IMR-90 (cell line): ENCODE measurements around the gene PXYLP1. TPM values are rescaled to one million over a fixed set of nuclear protein-coding genes. Genes with fewer than 3 reads are reported as not detected.

Experiments used
- ATAC-seq: fragments of 200-7000 bp; cut with Tn5 transposase; 2 replicates; pipeline ENCODE4 v1.9.1; 2020; ENCODE audit warnings: low read depth, mild to moderate bottlenecking, moderate library complexity
- BruUV-seq: library from RNA; stranded (reverse); fragments of 400-500 nt; replicated peaks from 2 replicates; lab custom pipeline; 2021; lab: Mats Ljungman, UMichigan
- CTCF ChIA-PET: fragments of 300-600 bp; formaldehyde crosslinking; extraction: SDS; loops from one replicate; lab custom pipeline; 2021; ENCODE audit warnings: antibody characterized with exemption; lab: Yijun Ruan, JAX
- POLR2A ChIA-PET: fragments of 300-600 bp; sonication (Branson Sonifier 250); formaldehyde crosslinking; loops from one replicate; lab custom pipeline; 2022; ENCODE audit warnings: antibody characterized with exemption; ENCODE audit not compliant: unreplicated experiment; lab: Charles Lee
- DNase-seq: peaks from one replicate; pipeline ENCODE4 v3.0.0; 2013
- H2AFZ ChIP-seq: replicated peaks from 2 replicates; pipeline ENCODE3; 2013; ENCODE audit warnings: low read length, mild to moderate bottlenecking; ENCODE audit not compliant: poor library complexity
- H2AK5ac ChIP-seq: 2 replicates; pipeline ENCODE4 v1.6.1; 2013; ENCODE audit warnings: low read depth, low read length, inconsistent platforms
- H2AK9ac ChIP-seq: replicated peaks from 2 replicates; pipeline ENCODE3; 2013; ENCODE audit warnings: mild to moderate bottlenecking, low read depth, low read length, moderate library complexity; ENCODE audit not compliant: poor library complexity
- H2BK120ac ChIP-seq: 2 replicates; pipeline ENCODE4 v1.6.1; 2013; ENCODE audit warnings: low read depth, low read length, inconsistent platforms
- H2BK15ac ChIP-seq: 3 replicates; pipeline ENCODE4 v1.6.1; 2013; ENCODE audit warnings: low read depth, low read length, inconsistent platforms
- H2BK20ac ChIP-seq: 2 replicates; pipeline ENCODE4 v1.6.1; 2013; ENCODE audit warnings: low read depth, mild to moderate bottlenecking, inconsistent platforms, low read length, moderate library complexity
- H2BK5ac ChIP-seq: 2 replicates; pipeline ENCODE4 v1.6.1; 2013; ENCODE audit warnings: mild to moderate bottlenecking, low read depth, low read length, inconsistent platforms; ENCODE audit not compliant: poor library complexity, severe bottlenecking
- H3K14ac ChIP-seq: replicated peaks from 2 replicates; pipeline ENCODE4 v1.6.1; 2013; ENCODE audit warnings: low read depth, low read length, inconsistent platforms
- H3K18ac ChIP-seq: 2 replicates; pipeline ENCODE4 v1.6.1; 2013; ENCODE audit warnings: low read depth, low read length, control low read depth
- H3K23ac ChIP-seq: 2 replicates; pipeline ENCODE4 v1.6.1; 2013; ENCODE audit warnings: low read depth, low read length, inconsistent platforms
- H3K27ac ChIP-seq: 2 replicates; pipeline ENCODE4 v1.5.1; 2013; ENCODE audit warnings: mild to moderate bottlenecking, control low read depth, low read length; ENCODE audit not compliant: insufficient read depth
- H3K27me3 ChIP-seq: 2 replicates; pipeline ENCODE4 v1.6.1; 2013; ENCODE audit warnings: low read length; ENCODE audit not compliant: control insufficient read depth, insufficient read depth
- H3K36me3 ChIP-seq: 2 replicates; pipeline ENCODE4 v1.6.1; 2013; ENCODE audit warnings: low read length, mixed read lengths; ENCODE audit not compliant: control insufficient read depth, insufficient read depth
- H3K4ac ChIP-seq: 2 replicates; pipeline ENCODE4 v1.6.1; 2013; ENCODE audit warnings: low read depth, low read length, inconsistent platforms
- H3K4me1 ChIP-seq: 2 replicates; pipeline ENCODE4 v1.6.1; 2013; ENCODE audit warnings: low read length, mixed read lengths; ENCODE audit not compliant: control insufficient read depth, insufficient read depth
- H3K4me2 ChIP-seq: 2 replicates; pipeline ENCODE4 v1.6.1; 2013; ENCODE audit warnings: low read depth, mild to moderate bottlenecking, control low read depth, low read length, moderate library complexity
- H3K4me3 ChIP-seq: 2 replicates; pipeline ENCODE4 v1.5.1; 2013; ENCODE audit warnings: low read depth, mild to moderate bottlenecking, control low read depth, low read length, moderate library complexity; ENCODE audit not compliant: insufficient read depth
- H3K56ac ChIP-seq: 2 replicates; pipeline ENCODE4 v1.6.1; 2013; ENCODE audit warnings: low read length, inconsistent platforms; ENCODE audit not compliant: insufficient read depth; ENCODE audit errors: extremely low read depth
- H3K79me1 ChIP-seq, 2 experiments: 2 replicates each; pipeline ENCODE4 v1.6.1; 2013; ENCODE audit warnings: low read length in 2 of 2, inconsistent platforms in 1 of 2, low read depth in 1 of 2
- H3K9ac ChIP-seq: 2 replicates; pipeline ENCODE4 v1.6.1; 2013; ENCODE audit warnings: low read depth, low read length, control low read depth
- H3K9me1 ChIP-seq: 2 replicates; pipeline ENCODE4 v1.6.1; 2013; ENCODE audit warnings: low read length, inconsistent platforms; ENCODE audit not compliant: insufficient read depth
- H3K9me3 ChIP-seq: 2 replicates; pipeline ENCODE4 v1.6.1; 2013; ENCODE audit warnings: low read length; ENCODE audit not compliant: control insufficient read depth, insufficient read depth
- H4K20me1 ChIP-seq: 2 replicates; pipeline ENCODE4 v1.6.1; 2013; ENCODE audit warnings: low read length, inconsistent platforms; ENCODE audit not compliant: insufficient read depth
- H4K5ac ChIP-seq: 2 replicates; pipeline ENCODE4 v1.6.1; 2013; ENCODE audit warnings: mild to moderate bottlenecking, low read depth, low read length, control low read depth
- H4K8ac ChIP-seq, 2 experiments: 2 replicates each; pipeline ENCODE4 v1.6.1; 2013; ENCODE audit warnings: low read depth in 2 of 2, low read length in 2 of 2, control low read depth in 1 of 2, inconsistent platforms in 1 of 2
- H4K91ac ChIP-seq: 2 replicates; pipeline ENCODE4 v1.6.1; 2013; ENCODE audit warnings: low read depth, low read length, inconsistent platforms; ENCODE audit not compliant: insufficient read depth
- BHLHE40 ChIP-seq: fragments of 150-350 bp; IDR thresholded peaks from 2 replicates; pipeline ENCODE4 v1.6.1; 2016; ENCODE audit warnings: mild to moderate bottlenecking, low read depth, low read length
- CEBPB ChIP-seq: IDR thresholded peaks from 2 replicates; pipeline ENCODE4 v1.6.1; 2012; ENCODE audit warnings: low read depth, low read length, improper control_type of control experiment
- CHD1 ChIP-seq: IDR thresholded peaks from 2 replicates; pipeline ENCODE4 v1.6.1; 2012; ENCODE audit warnings: low read depth, low read length, improper control_type of control experiment
- CTCF ChIP-seq: conservative IDR thresholded peaks from 2 replicates; pipeline ENCODE4 v1.5.1; 2012; ENCODE audit warnings: mild to moderate bottlenecking, low read depth, low read length, improper control_type of control experiment
- ELK1 ChIP-seq: fragments of 150-350 bp; IDR thresholded peaks from 2 replicates; pipeline ENCODE4 v1.6.1; 2016; ENCODE audit warnings: low read depth, mild to moderate bottlenecking, low read length, moderate library complexity, borderline replicate concordance
- FOS ChIP-seq: fragments of 150-350 bp; IDR thresholded peaks from 2 replicates; pipeline ENCODE4 v1.6.1; 2016; ENCODE audit warnings: low read depth, low read length
- MAFK ChIP-seq: IDR thresholded peaks from 2 replicates; pipeline ENCODE4 v1.6.1; 2012; ENCODE audit warnings: low read depth, low read length, improper control_type of control experiment
- MAZ ChIP-seq: IDR thresholded peaks from 2 replicates; pipeline ENCODE4 v1.6.1; 2012; ENCODE audit warnings: low read depth, mild to moderate bottlenecking, low read length, improper control_type of control experiment, moderate library complexity, borderline replicate concordance
- MXI1 ChIP-seq: IDR thresholded peaks from 2 replicates; pipeline ENCODE4 v1.6.1; 2012; ENCODE audit warnings: low read depth, mild to moderate bottlenecking, low read length, moderate library complexity, borderline replicate concordance
- NFE2L2 ChIP-seq: fragments of 150-350 bp; IDR thresholded peaks from 2 replicates; pipeline ENCODE4 v1.6.1; 2016; ENCODE audit warnings: low read depth, mild to moderate bottlenecking, low read length
- POLR2A ChIP-seq: IDR thresholded peaks from 2 replicates; pipeline ENCODE4 v1.6.1; 2012; ENCODE audit warnings: mild to moderate bottlenecking, low read depth, low read length
- RAD21 ChIP-seq: IDR thresholded peaks from 2 replicates; pipeline ENCODE4 v1.6.1; 2012; ENCODE audit warnings: low read length, improper control_type of control experiment
- RCOR1 ChIP-seq: IDR thresholded peaks from 2 replicates; pipeline ENCODE4 v1.6.1; 2012; ENCODE audit warnings: mild to moderate bottlenecking, low read length, improper control_type of control experiment; ENCODE audit not compliant: insufficient replicate concordance
- RFX5 ChIP-seq: IDR thresholded peaks from 2 replicates; pipeline ENCODE4 v1.8.0; 2012; ENCODE audit warnings: low read depth, mild to moderate bottlenecking, low read length, moderate library complexity
- SMC3 ChIP-seq: fragments of 150-350 bp; IDR thresholded peaks from 2 replicates; pipeline ENCODE4 v1.6.1; 2016; ENCODE audit warnings: low read depth, mild to moderate bottlenecking, antibody characterized with exemption, low read length, moderate library complexity
- WGBS, 2 experiments: methylation state at CpG; one replicate each; pipeline versions ENCODE4 v1.1.5 to v1.1.7; 2013; ENCODE audit warnings: missing lambda C conversion rate in 2 of 2; ENCODE audit not compliant: insufficient read length in 1 of 2; ENCODE audit errors: extremely low coverage in 2 of 2; 5-methylcytosine and 5-hydroxymethylcytosine counted together
- dilution Hi-C: fragments of 300-500 bp; cut with HindIII; formaldehyde crosslinking; loops from one replicate; pipeline ENCODE4 v1.14.3; 2018; ENCODE audit warnings: low sequenced_read_pairs; ENCODE audit not compliant: unreplicated experiment
- in situ Hi-C: fragments of 300-500 bp; cut with MboI; formaldehyde crosslinking; loops from 3 replicates; pipeline ENCODE4 v1.14.3; 2019; ENCODE audit warnings: low sequenced_read_pairs, inconsistent platforms, mixed read lengths
- intact Hi-C: fragments of 100-400 bp; cut with micrococcal nuclease; formaldehyde crosslinking; loops from 2 replicates; pipeline ENCODE4 v1.10.0; 2022
- polyA plus RNA-seq, 3 experiments: library from polyadenylated mRNA; depleted of rRNA; stranded (reverse); fragments of >200 nt; gene quantifications; 2 replicates each; pipeline ENCODE4 v1.2.3, GENCODE V29; 2012; ENCODE audit warnings: low replicate concordance in 1 of 3
- total RNA-seq: library from RNA; depleted of rRNA; stranded (reverse); fragments of >200 nt; gene quantifications from 2 replicates; pipeline ENCODE4 v1.2.3, GENCODE V29; 2012
- TF ChIP-seq, protein P1 (sequence below): fragments of 150-350 bp; IDR thresholded peaks from 2 replicates; pipeline ENCODE4 v1.6.1; 2017; ENCODE audit warnings: mild to moderate bottlenecking, antibody characterized with exemption, low read length, low read depth

PXYLP1 gene
- total and polyA plus RNA-seq, 2 of the 4 experiments (the other 2 are of a cell fraction), result 11.7 to 15.6 TPM

GRCh38 chr3:141276398-141276797, 44.8 kb downstream of the PXYLP1 start:
- H2AK9ac ChIP-seq, result no peak overlapping the region
- H2BK15ac ChIP-seq, result no peak overlapping the region
- no peak overlapping the region for H2AK5ac ChIP-seq
- H3K4ac ChIP-seq, result no peak overlapping the region
- ChIA-PET CTCF (interaction anchor here (1.6 kb wide), 1 partner anchor 45 kb away, joined by 6 read pairs; the partner anchor contains the start of gene PXYLP1), POLR2A (no interaction called here)
- no CpG with 5 or more reads among the region's 9 CpGs for WGBS, 2 experiments
- no peaks in the 10 kb centered on the region for H3K36me3 ChIP-seq
- no peak overlapping the region for H4K5ac ChIP-seq
- TF ChIP-seq RAD21 (no peak), SMC3 (no peak), RFX5 (no peak), MXI1 (no peak), CHD1 (no peak), CTCF (no peak), MAZ (no peak), NFE2L2 (no peak), BHLHE40 (no peak), MAFK (no peak), POLR2A (no peak), RCOR1 (no peak), ELK1 (no peak), CEBPB (no peak), FOS (no peak)
- TF ChIP-seq, protein P1, sequence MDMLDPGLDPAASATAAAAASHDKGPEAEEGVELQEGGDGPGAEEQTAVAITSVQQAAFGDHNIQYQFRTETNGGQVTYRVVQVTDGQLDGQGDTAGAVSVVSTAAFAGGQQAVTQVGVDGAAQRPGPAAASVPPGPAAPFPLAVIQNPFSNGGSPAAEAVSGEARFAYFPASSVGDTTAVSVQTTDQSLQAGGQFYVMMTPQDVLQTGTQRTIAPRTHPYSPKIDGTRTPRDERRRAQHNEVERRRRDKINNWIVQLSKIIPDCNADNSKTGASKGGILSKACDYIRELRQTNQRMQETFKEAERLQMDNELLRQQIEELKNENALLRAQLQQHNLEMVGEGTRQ, result no peak
- dilution Hi-C loops (no loop called here), in situ Hi-C loops (no loop called here), intact Hi-C loops (no loop called here)
- H2BK20ac ChIP-seq, result no peak overlapping the region
- H3K4me3 ChIP-seq, result no peak overlapping the region
- no peak overlapping the region for H3K14ac ChIP-seq
- no peak overlapping the region for H3K18ac ChIP-seq
- no peak overlapping the region for H3K9ac ChIP-seq
- no peak overlapping the region for H2BK120ac ChIP-seq
- no peaks in the 10 kb centered on the region for H3K27me3 ChIP-seq
- peaks cover 5% of the 10 kb centered on the region for H3K9me1 ChIP-seq
- H3K79me1 ChIP-seq, result no peaks in the 10 kb centered on the region; a peak in 1 of 4 replicates
- H3K23ac ChIP-seq, result no peak overlapping the region
- H4K20me1 ChIP-seq, result no peaks in the 10 kb centered on the region
- H2AFZ ChIP-seq, result no peak overlapping the region
- no peak overlapping the region for H3K27ac ChIP-seq
- H4K8ac ChIP-seq, result no peak overlapping the region
- H3K4me2 ChIP-seq, result no peak overlapping the region
- no peak for DNase-seq
- ATAC-seq, result no peak
- H3K4me1 ChIP-seq, result peaks cover 14% of the 10 kb centered on the region
- no peaks in the 10 kb centered on the region for H3K9me3 ChIP-seq
- H3K56ac ChIP-seq, result no peak overlapping the region
- H4K91ac ChIP-seq, result no peak overlapping the region
- no TSS peak for BruUV-seq
- H2BK5ac ChIP-seq, result no peak overlapping the region
